ENCODE results near the gene IPO4.

DNA sequence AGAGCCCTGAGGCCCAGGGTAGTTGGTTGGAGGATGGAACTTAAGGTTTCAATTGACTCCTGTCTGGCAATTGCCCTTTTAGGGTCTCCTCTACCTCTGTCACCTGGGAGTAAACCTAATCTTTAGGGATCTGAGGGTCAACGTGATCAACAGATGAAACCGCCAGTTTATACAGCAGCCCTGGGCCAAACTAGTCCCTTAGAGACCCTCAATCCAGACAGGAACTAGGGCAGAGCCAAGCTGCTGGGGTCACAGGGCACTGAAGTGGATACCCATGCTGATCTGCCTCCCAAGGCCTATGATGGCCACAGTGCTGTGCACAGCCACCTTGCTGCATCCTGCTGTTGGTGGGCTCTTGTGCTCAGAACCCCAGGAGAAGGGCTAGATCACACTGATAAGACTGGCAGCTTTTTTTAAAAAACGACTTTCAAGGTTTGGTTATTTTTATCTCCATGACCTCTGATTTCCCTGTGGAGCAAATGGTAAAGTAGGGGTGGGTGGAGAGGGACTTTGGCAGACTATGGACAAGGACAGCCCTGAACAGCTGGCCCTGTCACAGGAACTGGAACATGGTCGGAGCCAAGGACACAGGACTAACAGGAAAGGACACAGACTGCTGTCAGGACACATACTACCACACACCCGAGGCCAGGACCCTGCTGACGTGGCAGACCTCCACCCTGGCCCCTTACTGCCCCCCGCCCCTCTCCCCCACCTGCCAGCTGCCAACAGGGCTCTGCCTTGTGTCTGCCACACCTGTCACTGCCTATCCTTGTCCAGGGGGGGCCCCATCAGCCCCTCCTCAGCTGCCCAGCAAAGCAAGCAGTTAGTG, 57.7 kb downstream of the IPO4 start:
- TF ChIP-seq EZH2 (IDR thresholded peaks at IDR 0.05): no peak
- TF ChIP-seq POLR2AphosphoS5 (IDR thresholded peaks at IDR 0.05; ENCODE audit: borderline replicate concordance, low read depth, low read length): no peak
- no peak for TF ChIP-seq FOXP2 (optimal IDR thresholded peaks at IDR 0.05; ENCODE audit: control extremely low read depth, extremely low read length, insufficient read depth)
